BLaER1 treated with 17β-estradiol and CSF1 and Interleukin-3, amounts not matched to agents 10 nM and 100 nM (cell line): ENCODE results near the gene KDM4C.

Experiments used
- H3K27ac ChIP-seq, 11 experiments: shearing (Covaris generic); formaldehyde crosslinking; 2 replicates each; pipeline ENCODE4 v1.8.1; 2022
- H3K27me3 ChIP-seq, 11 experiments: shearing (Covaris generic); formaldehyde crosslinking; 2 replicates each; pipeline ENCODE4 v1.8.1; 2022
- H3K36me3 ChIP-seq, 11 experiments: shearing (Covaris generic); formaldehyde crosslinking; 2 replicates each; pipeline ENCODE4 v1.8.1; 2022
- H3K4me1 ChIP-seq, 10 experiments: shearing (Covaris generic); formaldehyde crosslinking; 2 replicates each; pipeline ENCODE4 v1.8.1; 2022
- H3K4me2 ChIP-seq, 11 experiments: shearing (Covaris generic); formaldehyde crosslinking; 2 replicates each; pipeline ENCODE4 v1.8.1; 2022
- H3K4me3 ChIP-seq, 10 experiments: shearing (Covaris generic); formaldehyde crosslinking; 2 replicates each; pipeline ENCODE4 v1.8.1; 2022
- H3K9ac ChIP-seq, 11 experiments: shearing (Covaris generic); formaldehyde crosslinking; 2 replicates each; pipeline ENCODE4 v1.8.1; 2022
- H3K9me3 ChIP-seq, 11 experiments: shearing (Covaris generic); formaldehyde crosslinking; replicated peaks in 1 of 11; 2 replicates each; pipeline ENCODE4 v1.8.1; 2022
- H4K20me1 ChIP-seq, 11 experiments: shearing (Covaris generic); formaldehyde crosslinking; 2 replicates each; pipeline ENCODE4 v1.8.1; 2022
- Cebpa-rat ChIP-seq, 11 experiments: shearing (Covaris generic); IDR thresholded peaks; 2 replicates each; pipeline ENCODE4 v1.8.1; 2022

KDM4C gene

DNA sequence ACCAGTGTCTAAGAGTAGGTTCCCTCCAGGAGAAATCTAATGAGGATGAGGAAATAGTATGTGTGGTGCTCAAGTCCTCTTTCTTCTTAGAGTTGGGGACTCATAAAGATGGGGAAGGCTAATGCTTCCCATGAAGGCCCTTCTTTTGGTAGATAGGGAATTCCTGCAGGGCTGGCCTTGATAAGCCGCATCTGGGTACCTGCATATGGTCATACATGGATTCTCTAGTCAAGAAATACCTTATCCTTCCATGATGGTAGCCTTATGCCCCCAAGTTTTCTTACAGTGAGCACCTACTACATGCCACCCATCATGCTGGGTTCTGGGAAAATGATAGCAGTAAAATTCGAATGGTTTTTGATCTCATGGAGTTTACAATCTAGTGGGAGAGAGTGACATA is 382.6 kb downstream of the KDM4C start:
- Histone ChIP-seq H3K27me3 (no peaks in the 10 kb centered on the region), H4K20me1 (no peaks in the 10 kb centered on the region), H3K9ac (no peak overlapping the region), H3K4me2 (no peak overlapping the region), H3K9me3 (no peaks in the 10 kb centered on the region), H3K4me1 (no peaks in the 10 kb centered on the region), H3K27ac (no peak overlapping the region), H3K4me3 (no peak overlapping the region), H3K36me3 (peaks cover 10 to 91% (median 38%) of the 10 kb centered on the region in 11 experiments; a peak in 19 of 22 replicates)
- no peak for TF ChIP-seq Cebpa-rat (IDR thresholded peaks at IDR 0.05)

DNA sequence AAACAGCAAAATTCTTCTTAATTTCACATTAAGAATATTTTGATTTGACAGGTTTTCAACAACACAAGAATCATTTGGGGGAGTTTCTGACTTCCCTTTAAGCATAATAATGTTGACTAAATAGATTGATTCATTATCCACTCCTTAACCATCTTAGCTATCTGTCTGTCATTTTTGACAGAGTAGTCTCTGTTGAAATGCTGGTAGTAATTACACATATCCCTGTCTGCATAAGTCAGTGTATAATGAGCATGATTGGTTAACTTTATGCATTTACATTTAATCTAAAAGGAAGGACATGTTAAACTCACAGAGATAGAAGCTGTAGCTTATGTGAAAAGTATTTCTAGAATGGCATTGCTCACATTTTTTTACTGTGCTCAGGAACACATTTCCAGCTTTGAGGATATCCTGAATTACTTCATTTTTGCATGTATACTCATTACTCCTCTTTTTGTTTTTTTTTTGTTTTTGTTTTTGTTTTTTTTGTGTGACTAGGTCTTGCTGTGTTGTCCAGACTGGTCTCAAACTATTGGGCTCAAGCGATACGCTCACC is 385.9 kb downstream of the KDM4C start:
- Histone ChIP-seq H3K27me3 (no peaks in the 10 kb centered on the region), H3K27ac (no peak overlapping the region), H3K9me3 (peaks cover 15 to 24% (median 19%) of the 10 kb centered on the region in 11 experiments), H3K4me3 (no peak overlapping the region), H4K20me1 (no peaks in the 10 kb centered on the region), H3K4me1 (peaks cover under 1 to 7% (median 3%) of the 10 kb centered on the region in 10 experiments; a peak in 18 of 20 replicates), H3K4me2 (no peak overlapping the region), H3K36me3 (peaks cover 25 to 87% (median 51%) of the 10 kb centered on the region in 11 experiments), H3K9ac (no peak overlapping the region)
- TF ChIP-seq Cebpa-rat (IDR thresholded peaks at IDR 0.05), result no peak

DNA sequence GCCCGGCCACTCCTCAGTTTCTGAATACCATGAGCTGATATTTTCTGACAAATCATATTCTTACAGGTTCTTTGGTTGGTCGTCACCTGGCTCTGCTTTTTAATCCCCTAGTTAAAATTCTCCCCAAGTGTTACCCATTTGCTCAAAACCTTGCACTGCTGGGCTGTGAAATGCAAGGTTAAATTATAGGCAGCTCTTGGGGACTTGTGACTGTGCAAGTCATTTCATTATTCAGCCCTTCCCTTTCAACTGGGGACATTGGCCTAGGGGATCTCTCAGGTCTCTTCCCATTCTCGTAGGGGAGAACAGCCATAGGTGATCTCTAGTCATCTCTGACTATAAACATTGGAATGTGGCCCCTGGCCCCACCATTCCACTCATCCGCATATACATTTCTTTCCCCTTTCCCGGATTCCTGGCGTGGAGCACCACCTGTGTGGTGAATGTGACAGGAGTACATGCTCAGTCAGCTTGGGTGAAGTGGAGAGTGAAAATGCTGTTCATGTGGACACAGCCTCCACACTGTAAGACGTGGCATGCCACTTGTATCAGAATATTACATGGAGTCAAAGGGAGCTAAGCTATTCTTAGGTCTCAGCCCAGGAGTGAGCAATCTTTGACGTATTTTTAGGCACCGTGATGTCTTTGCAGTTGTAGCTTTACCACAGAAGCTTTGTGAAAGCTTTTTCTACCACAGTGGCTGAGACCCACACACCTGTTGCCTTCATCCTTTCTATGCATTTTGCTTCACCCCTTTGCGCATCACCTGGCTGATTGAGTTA is 386.7 kb downstream of the KDM4C start:
- Histone ChIP-seq H3K27me3 (no peaks in the 10 kb centered on the region), H4K20me1 (no peaks in the 10 kb centered on the region), H3K4me2 (no peak overlapping the region), H3K27ac (no peak overlapping the region), H3K9ac (no peak overlapping the region), H3K9me3 (peaks cover 15 to 31% (median 24%) of the 10 kb centered on the region in 11 experiments), H3K4me1 (peaks cover 8 to 14% (median 10%) of the 10 kb centered on the region in 10 experiments), H3K36me3 (peaks cover 27 to 84% (median 54%) of the 10 kb centered on the region in 11 experiments), H3K4me3 (no peak overlapping the region)
- TF ChIP-seq Cebpa-rat (IDR thresholded peaks at IDR 0.05), result no peak

- H3K4me1 ChIP-seq, result peaks cover 18 to 25% (median 21%) of the 10 kb centered on the region in 10 experiments
- H3K27ac ChIP-seq, result no peak overlapping the region
- H4K20me1 ChIP-seq, result no peaks in the 10 kb centered on the region
- H3K27me3 ChIP-seq, result no peaks in the 10 kb centered on the region
- no peak overlapping the region for H3K4me2 ChIP-seq
- peaks cover 27 to 76% (median 49%) of the 10 kb centered on the region in 11 experiments for H3K36me3 ChIP-seq
- peaks cover 15 to 32% (median 24%) of the 10 kb centered on the region in 11 experiments for H3K9me3 ChIP-seq
- no peak overlapping the region for H3K4me3 ChIP-seq
- no peak for TF ChIP-seq Cebpa-rat (IDR thresholded peaks at IDR 0.05)
- no peak overlapping the region for H3K9ac ChIP-seq
Measured at GRCh38 chr9:7145361-7146069, 387.7 kb downstream of the KDM4C start.

DNA sequence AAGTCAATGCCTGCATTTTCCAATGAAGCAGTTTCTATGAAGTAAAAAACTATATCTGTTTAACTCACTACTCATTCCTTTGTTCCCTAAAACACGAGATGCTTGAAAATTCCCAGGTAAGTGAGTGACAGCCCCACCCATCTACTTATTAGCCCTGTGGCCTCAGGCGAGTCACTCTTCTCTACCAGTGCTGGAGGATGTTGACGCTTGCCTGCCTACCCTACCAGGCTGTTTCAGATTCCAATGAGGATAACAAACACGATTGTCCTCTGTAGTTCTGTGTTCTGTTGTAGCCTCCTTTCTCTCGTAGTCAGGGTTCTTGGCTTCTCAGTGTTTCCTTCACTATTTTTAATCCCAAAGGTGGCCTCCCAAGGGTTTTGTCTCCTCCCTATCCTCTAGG is 388.8 kb downstream of the KDM4C start:
- Histone ChIP-seq H4K20me1 (no peaks in the 10 kb centered on the region), H3K9me3 (peaks cover 15 to 32% (median 24%) of the 10 kb centered on the region in 11 experiments), H3K4me2 (no peak overlapping the region), H3K36me3 (peaks cover 27 to 65% (median 44%) of the 10 kb centered on the region in 11 experiments), H3K4me3 (no peak overlapping the region), H3K27ac (no peak overlapping the region), H3K27me3 (no peaks in the 10 kb centered on the region), H3K4me1 (peaks cover 22 to 31% (median 25%) of the 10 kb centered on the region in 10 experiments), H3K9ac (no peak overlapping the region)
- no peak for TF ChIP-seq Cebpa-rat (IDR thresholded peaks at IDR 0.05)

GRCh38 chr9:7147121-7148090 is 389.6 kb downstream of the KDM4C start:
- no peak for TF ChIP-seq Cebpa-rat (IDR thresholded peaks at IDR 0.05)
- Histone ChIP-seq H3K9ac (no peak overlapping the region), H3K27ac (no peak overlapping the region), H3K36me3 (peaks cover 27 to 57% (median 40%) of the 10 kb centered on the region in 11 experiments), H3K27me3 (no peaks in the 10 kb centered on the region), H3K4me1 (peaks cover 22 to 31% (median 25%) of the 10 kb centered on the region in 10 experiments), H3K9me3 (peaks cover 15 to 32% (median 24%) of the 10 kb centered on the region in 11 experiments), H4K20me1 (no peaks in the 10 kb centered on the region), H3K4me2 (no peak overlapping the region), H3K4me3 (no peak overlapping the region)

- no peak for TF ChIP-seq Cebpa-rat (IDR thresholded peaks at IDR 0.05)
- no peak overlapping the region for H3K9ac ChIP-seq
- H3K36me3 ChIP-seq, result peaks cover 27 to 57% (median 41%) of the 10 kb centered on the region in 11 experiments
- peaks cover 22 to 31% (median 25%) of the 10 kb centered on the region in 10 experiments for H3K4me1 ChIP-seq
- H3K27ac ChIP-seq, result no peak overlapping the region
- peak overlapping the region in 6 of 11 experiments; percentile 73 to 83 (median 82); a peak in 6 of 22 replicates for H3K4me2 ChIP-seq
- no peaks in the 10 kb centered on the region for H4K20me1 ChIP-seq
- H3K9me3 ChIP-seq, result peaks cover 15 to 32% (median 24%) of the 10 kb centered on the region in 11 experiments
- H3K4me3 ChIP-seq, result no peak overlapping the region
- no peaks in the 10 kb centered on the region for H3K27me3 ChIP-seq
Measured at GRCh38 chr9:7148243-7148765, 390.5 kb downstream of the KDM4C start.

DNA sequence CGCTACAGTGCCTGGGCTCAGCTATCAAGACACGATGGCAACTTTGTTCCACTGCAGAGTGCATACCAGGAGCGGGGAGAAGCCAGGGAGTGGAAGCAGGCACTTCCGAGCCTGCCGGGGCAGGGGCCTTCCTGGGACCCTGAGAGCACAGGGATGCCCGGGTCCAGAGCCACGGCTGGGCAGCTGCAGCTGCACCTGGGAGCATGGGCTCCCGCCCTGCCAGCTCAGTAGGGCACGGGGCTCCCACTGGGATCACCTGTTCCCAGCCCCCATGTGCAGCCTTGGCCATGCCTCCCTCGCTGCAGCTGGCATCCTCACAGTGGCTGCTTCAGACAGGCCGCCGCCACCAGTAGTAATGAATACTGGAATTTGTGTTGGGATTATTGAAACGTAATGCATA is 391.5 kb downstream of the KDM4C start:
- Histone ChIP-seq H3K4me1 (peaks cover 22 to 31% (median 25%) of the 10 kb centered on the region in 10 experiments), H4K20me1 (no peaks in the 10 kb centered on the region), H3K27me3 (no peaks in the 10 kb centered on the region), H3K9ac (0 out of 22 replicates have a peak overlapping the region, but pooled peaks of 1 of the 11 experiments have one; percentile 40), H3K36me3 (peaks cover 27 to 61% (median 50%) of the 10 kb centered on the region in 11 experiments), H3K27ac (peak overlapping the region in 2 of 11 experiments; percentile 14 to 58; a peak in 1 of 22 replicates), H3K4me2 (peak overlapping the region; percentile 73 to 90 (median 82)), H3K9me3 (peaks cover 15 to 32% (median 24%) of the 10 kb centered on the region in 11 experiments), H3K4me3 (peak overlapping the region in 2 of 10 experiments; percentile 4 to 13; a peak in 1 of 20 replicates)
- TF ChIP-seq Cebpa-rat (IDR thresholded peaks at IDR 0.05), result no peak
